Endothelial cell of umbilical vein (primary cell): ENCODE results near the gene RPS24. TPM values are rescaled to one million over a fixed set of nuclear protein-coding genes. Genes with fewer than 3 reads are reported as not detected.

Source experiments
- BruUV-seq: library from RNA; stranded (reverse); fragments of 400-500 nt; replicated peaks from 2 replicates; lab custom pipeline; 2021; lab: Mats Ljungman, UMichigan
- CTCF ChIA-PET: fragments of 300-600, 350-600 bp; sonication (Branson Sonifier 250); formaldehyde crosslinking; loops from one replicate; lab custom pipeline; 2021; ENCODE audit warnings: antibody characterized with exemption, inconsistent platforms; lab: Charles Lee
- POLR2A ChIA-PET: fragments of 300-600, 350-600 bp; sonication (Branson Sonifier 250); formaldehyde crosslinking; loops from one replicate; lab custom pipeline; 2021; ENCODE audit warnings: antibody characterized with exemption, inconsistent platforms; lab: Charles Lee
- DNase-seq: peaks from one replicate; pipeline ENCODE4 v3.0.0-alpha.2; 2011; ENCODE audit warnings: low read depth, low spot score
- FAIRE-seq: peaks from 2 replicates; lab custom pipeline; 2011; peaks lifted over from hg19 to GRCh38; lab: Jason Lieb, UNC
- H2AFZ ChIP-seq: 2 replicates; pipeline ENCODE4 v1.6.0; 2012; ENCODE audit warnings: low read depth, low read length, control low read depth, inconsistent platforms
- H3K27ac ChIP-seq: 2 replicates; pipeline ENCODE4 v1.5.1; 2011; ENCODE audit warnings: low read depth, mild to moderate bottlenecking, control low read depth, low read length, moderate library complexity; ENCODE audit not compliant: insufficient read depth
- H3K27me3 ChIP-seq, 2 experiments: 2 replicates each; pipeline versions ENCODE4 v1.6.0 to v1.6.1; 2011; ENCODE audit warnings: low read length in 2 of 2, mixed read lengths in 1 of 2; ENCODE audit not compliant: control insufficient read depth in 2 of 2, insufficient read depth in 2 of 2
- H3K36me3 ChIP-seq, 2 experiments: 2 replicates in 1 of 2; 3 replicates in 1 of 2; pipeline ENCODE4 v1.5.1; 2011; ENCODE audit warnings: low read length in 2 of 2, mild to moderate bottlenecking in 1 of 2, moderate library complexity in 1 of 2; ENCODE audit not compliant: control insufficient read depth in 2 of 2, insufficient read depth in 2 of 2; ENCODE audit errors: extremely low read depth in 1 of 2
- H3K4me1 ChIP-seq: 3 replicates; pipeline ENCODE4 v1.5.1; 2011; ENCODE audit warnings: mild to moderate bottlenecking, low read length; ENCODE audit not compliant: control insufficient read depth, insufficient read depth; ENCODE audit errors: extremely low read depth
- H3K4me2 ChIP-seq: 2 replicates; pipeline ENCODE4 v1.6.1; 2011; ENCODE audit warnings: low read length, control low read depth, mixed read lengths; ENCODE audit not compliant: insufficient read depth
- H3K4me3 ChIP-seq, 3 experiments: fragments of 200-600 bp in 1 of 3; sonication (generic), shearing (Covaris generic) in 1 of 3; replicated peaks in 1 of 3; 2 replicates each; pipeline ENCODE4 v1.5.1; 2011 to 2016; ENCODE audit warnings: control low read depth in 3 of 3, low read length in 3 of 3, mild to moderate bottlenecking in 2 of 3, inconsistent platforms in 1 of 3, low read depth in 1 of 3, moderate library complexity in 1 of 3; ENCODE audit not compliant: insufficient read depth in 1 of 3
- H3K79me2 ChIP-seq: 2 replicates; pipeline ENCODE4 v1.6.0; 2012; ENCODE audit warnings: low read length, inconsistent platforms; ENCODE audit not compliant: control insufficient read depth, insufficient read depth
- H3K9ac ChIP-seq: replicated peaks from 2 replicates; pipeline ENCODE3; 2011; ENCODE audit warnings: low read length, control low read depth; ENCODE audit not compliant: insufficient read depth; ENCODE audit errors: extremely low read depth
- H3K9me1 ChIP-seq: replicated peaks from 3 replicates; pipeline ENCODE4 v1.6.0; 2011; ENCODE audit warnings: mild to moderate bottlenecking, low read length; ENCODE audit not compliant: control insufficient read depth, insufficient read depth; ENCODE audit errors: extremely low read depth
- H3K9me3 ChIP-seq: replicated peaks from 2 replicates; pipeline ENCODE4 v1.5.1; 2012; ENCODE audit warnings: low read length, inconsistent platforms; ENCODE audit not compliant: control insufficient read depth, insufficient read depth
- H4K20me1 ChIP-seq: replicated peaks from 2 replicates; pipeline ENCODE3; 2011; ENCODE audit warnings: mild to moderate bottlenecking, low read length; ENCODE audit not compliant: control insufficient read depth, insufficient read depth; ENCODE audit errors: extremely low read depth
- CTCF ChIP-seq, 2 donors: IDR thresholded peaks; 1 replicate in 1 of 2; 2 replicates in 1 of 2; pipeline ENCODE4 v1.5.1; 2011; ENCODE audit warnings: low read length in 2 of 2, mild to moderate bottlenecking in 2 of 2, moderate library complexity in 2 of 2, control low read depth in 1 of 2, inconsistent platforms in 1 of 2, low read depth in 1 of 2; ENCODE audit not compliant: insufficient read depth in 1 of 2; ENCODE audit errors: extremely low read depth in 1 of 2
- EZH2 ChIP-seq: IDR thresholded peaks from 2 replicates; pipeline ENCODE4 v1.6.1; 2012; ENCODE audit warnings: borderline replicate concordance, low read depth, mild to moderate bottlenecking, moderate library complexity, low read length, inconsistent platforms; ENCODE audit not compliant: severe bottlenecking
- FOS ChIP-seq: IDR thresholded peaks from 2 replicates; pipeline ENCODE4 v1.6.1; 2011; ENCODE audit warnings: mild to moderate bottlenecking, low read length, moderate library complexity, borderline replicate concordance; ENCODE audit not compliant: insufficient read depth
- GATA2 ChIP-seq: IDR thresholded peaks from 2 replicates; pipeline ENCODE4 v1.7.0; 2011; ENCODE audit warnings: low read depth, mild to moderate bottlenecking, moderate library complexity, mixed read lengths, low read length; ENCODE audit not compliant: insufficient read length, insufficient read depth
- JUN ChIP-seq: IDR thresholded peaks from 2 replicates; pipeline ENCODE4 v1.6.1; 2011; ENCODE audit warnings: borderline replicate concordance, low read depth; ENCODE audit not compliant: insufficient read length, insufficient read depth
- MAX ChIP-seq: IDR thresholded peaks from 2 replicates; pipeline ENCODE4 v1.6.1; 2011; ENCODE audit not compliant: insufficient read depth, insufficient read length
- MYC ChIP-seq: IDR thresholded peaks from one replicate; pipeline ENCODE4 v1.6.1; 2011; ENCODE audit warnings: mild to moderate bottlenecking, low read depth, low read length
- POLR2A ChIP-seq: IDR thresholded peaks from 2 replicates; pipeline ENCODE4 v1.6.1; 2012; ENCODE audit warnings: low read depth, mild to moderate bottlenecking, control low read depth, low read length
- POLR2AphosphoS5 ChIP-seq: IDR thresholded peaks from 2 replicates; pipeline ENCODE4 v1.6.1; 2012; ENCODE audit warnings: low read depth, mild to moderate bottlenecking, control low read depth, low read length, moderate library complexity; ENCODE audit not compliant: insufficient read depth
- dilution Hi-C: fragments of 300-500 bp; cut with MboI; formaldehyde crosslinking; loops from one replicate; pipeline ENCODE4 v1.15.0; 2019; ENCODE audit warnings: low sequenced_read_pairs; ENCODE audit not compliant: extremely low pct_ligation_motif_present
- intact Hi-C: fragments of 100-400 bp; cut with micrococcal nuclease; formaldehyde crosslinking; loops from one replicate; pipeline ENCODE4 v1.10.0; 2022
- polyA plus RNA-seq, 4 experiments: library from polyadenylated mRNA; depleted of rRNA in 3 of 4; stranded (reverse) in 3 of 4; unstranded in 1 of 4; fragments of >200 nt; gene quantifications; 2 replicates each; pipeline versions ENCODE4 v1.2.1 to v1.2.3, GENCODE V29; 2011 to 2012; ENCODE audit warnings: missing spikeins in 1 of 4
- total RNA-seq: library from RNA; stranded (reverse); gene quantifications from 2 replicates; pipeline ENCODE4 v1.2.3, GENCODE V29; 2021

Gene RPS24
- total and polyA plus RNA-seq, 2 donors (not counting 3 experiments of a cell fraction or from before 2014, with no cell fraction given): 1,446 to 2,326 TPM

- Histone ChIP-seq H3K9ac (no peak overlapping the region), H3K4me1 (peaks cover 29% of the 10 kb centered on the region), H3K27ac (no peak overlapping the region), H2AFZ (no peak overlapping the region), H3K36me3 (peaks cover 33 to 41% of the 10 kb centered on the region in 2 experiments), H3K9me1 (no peaks in the 10 kb centered on the region), H3K9me3 (no peaks in the 10 kb centered on the region), H4K20me1 (no peaks in the 10 kb centered on the region), H3K4me2 (no peak overlapping the region), H3K4me3 (no peak overlapping the region), H3K79me2 (peaks cover 20% of the 10 kb centered on the region), H3K27me3 (no peaks in the 10 kb centered on the region)
- CTCF ChIA-PET: no interaction called here
- POLR2A ChIA-PET: no interaction called here
- dilution Hi-C loops: no loop called here
- DNase-seq (no peak), FAIRE-seq (no peak)
- TF ChIP-seq FOS (no peak), JUN (no peak), EZH2 (no peak), POLR2A (no peak), GATA2 (no peak), CTCF (IDR thresholded peaks at IDR 0.05; ENCODE audit: extremely low read depth in 1 of 2, insufficient read depth in 1 of 2, low read depth in 1 of 2, low read length in 2 of 2) (no peak), MYC (no peak), MAX (no peak), POLR2AphosphoS5 (no peak)
- intact Hi-C loops: no loop called here
- BruUV-seq: no TSS peak
These were observed 9.9 kb upstream of the RPS24 start for GRCh38 chr10:78023741-78024140.
